DOHH2 (cell line): Measurements from ENCODE around the gene UTS2R.

Source experiments
- CTCF ChIP-seq: fragments of 200-600 bp; sonication (generic); IDR thresholded peaks from one replicate; pipeline ENCODE4 v1.5.1; 2014; ENCODE audit warnings: antibody characterized with exemption, mild to moderate bottlenecking, low read depth, low read length; ENCODE audit not compliant: poor library complexity, severe bottlenecking
- EZH2phosphoT487 ChIP-seq: fragments of 200-600 bp; sonication (generic); IDR thresholded peaks from 2 replicates; pipeline ENCODE4 v1.6.1; 2017; ENCODE audit warnings: borderline replicate concordance, mild to moderate bottlenecking, antibody characterized with exemption, low read length, moderate library complexity, mixed read lengths

- no peak for TF ChIP-seq CTCF
- no peak for TF ChIP-seq EZH2phosphoT487
Measured at GRCh38 chr17:82400830-82401229, 29.3 kb downstream of the UTS2R start.
